ENCODE results near the gene KBTBD13. TPM values are rescaled to one million over a fixed set of nuclear protein-coding genes. Genes with fewer than 3 reads are reported as not detected.

KBTBD13 gene
- total RNA-seq, 1 experiment from 2014 or later, result not detected

DNA sequence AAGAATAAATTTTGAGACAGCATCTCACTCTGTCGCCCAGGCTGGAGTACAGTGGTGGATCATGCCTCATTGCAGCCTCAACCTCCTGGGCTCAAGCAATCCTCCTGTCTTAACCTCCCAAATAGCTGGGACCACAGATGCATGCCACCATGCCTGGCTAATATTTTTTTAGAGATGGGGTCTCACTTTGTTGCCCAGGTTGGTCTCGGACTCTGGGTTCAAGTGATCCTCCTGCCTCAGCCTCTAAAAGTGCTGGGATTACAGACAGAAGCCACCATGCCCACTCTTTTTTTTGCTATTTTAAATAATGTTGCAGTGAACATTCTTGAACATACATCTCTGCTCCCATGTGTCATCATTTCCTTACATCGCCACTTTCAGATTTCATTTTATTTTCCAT lies 38.1 kb upstream of the KBTBD13 start:
- H3K4me3 ChIP-seq (ENCODE audit: low read length), result no peak overlapping the region
- CTCF ChIA-PET, result no interaction called here
- intact Hi-C loops (cut with micrococcal nuclease), result no loop called here

DNA sequence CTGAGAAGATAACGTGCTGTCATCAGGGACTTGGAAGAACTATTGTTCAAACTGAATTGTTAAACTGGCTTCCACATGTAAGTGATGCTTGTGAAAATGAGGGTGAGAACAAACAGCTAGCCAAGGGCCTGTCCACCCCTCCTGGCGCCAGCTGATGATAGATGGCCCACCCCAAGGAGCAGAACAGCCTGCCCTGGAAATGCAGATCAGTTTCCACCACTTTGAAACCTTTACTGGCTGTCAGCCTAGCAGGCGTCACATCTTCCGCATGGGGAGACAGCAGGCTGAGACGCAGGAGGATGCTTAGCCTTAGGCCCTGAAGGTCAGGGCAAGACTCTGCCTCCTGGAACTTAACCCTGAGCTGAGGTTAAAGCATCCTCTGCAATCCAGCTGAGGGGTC lies 37.7 kb upstream of the KBTBD13 start:
- ATAC-seq, result no peak
- Histone ChIP-seq H3K4me2 (ENCODE audit: low read length) (no peak overlapping the region), H3K27me3 (ENCODE audit: low read length) (no peaks in the 10 kb centered on the region), H3K4me3 (ENCODE audit: low read length) (no peak overlapping the region), H3K9me3 (ENCODE audit: low read length) (no peaks in the 10 kb centered on the region), H4K20me1 (ENCODE audit: low read length) (no peaks in the 10 kb centered on the region), H3K36me3 (ENCODE audit: low read depth, low read length) (no peaks in the 10 kb centered on the region), H3K9ac (ENCODE audit: low read length) (no peak overlapping the region), H3K79me2 (ENCODE audit: low read length) (no peaks in the 10 kb centered on the region), H3K27ac (ENCODE audit: low read length) (no peak overlapping the region), H3K4me1 (ENCODE audit: insufficient read depth, low read length) (peaks cover 9% of the 10 kb centered on the region; the same call in 1 of the 2 replicates), H2AFZ (ENCODE audit: low read length) (no peak overlapping the region), H3F3A (ENCODE audit: low read length, unreplicated experiment) (no peaks in the 10 kb centered on the region), H3K9me2 (replicated peaks; ENCODE audit: low read length) (no peaks in the 10 kb centered on the region)
- no TSS peak for BruUV-seq (replicated peaks)
- TF ChIP-seq, protein P1, sequence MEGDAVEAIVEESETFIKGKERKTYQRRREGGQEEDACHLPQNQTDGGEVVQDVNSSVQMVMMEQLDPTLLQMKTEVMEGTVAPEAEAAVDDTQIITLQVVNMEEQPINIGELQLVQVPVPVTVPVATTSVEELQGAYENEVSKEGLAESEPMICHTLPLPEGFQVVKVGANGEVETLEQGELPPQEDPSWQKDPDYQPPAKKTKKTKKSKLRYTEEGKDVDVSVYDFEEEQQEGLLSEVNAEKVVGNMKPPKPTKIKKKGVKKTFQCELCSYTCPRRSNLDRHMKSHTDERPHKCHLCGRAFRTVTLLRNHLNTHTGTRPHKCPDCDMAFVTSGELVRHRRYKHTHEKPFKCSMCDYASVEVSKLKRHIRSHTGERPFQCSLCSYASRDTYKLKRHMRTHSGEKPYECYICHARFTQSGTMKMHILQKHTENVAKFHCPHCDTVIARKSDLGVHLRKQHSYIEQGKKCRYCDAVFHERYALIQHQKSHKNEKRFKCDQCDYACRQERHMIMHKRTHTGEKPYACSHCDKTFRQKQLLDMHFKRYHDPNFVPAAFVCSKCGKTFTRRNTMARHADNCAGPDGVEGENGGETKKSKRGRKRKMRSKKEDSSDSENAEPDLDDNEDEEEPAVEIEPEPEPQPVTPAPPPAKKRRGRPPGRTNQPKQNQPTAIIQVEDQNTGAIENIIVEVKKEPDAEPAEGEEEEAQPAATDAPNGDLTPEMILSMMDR (conservative IDR thresholded peaks at IDR 0.05; ENCODE audit: low read depth, low read length), result no peak
- TF ChIP-seq EZH2phosphoT487 (IDR thresholded peaks at IDR 0.05; ENCODE audit: borderline replicate concordance, low read length), result no peak
- TF ChIP-seq EZH2 (IDR thresholded peaks at IDR 0.05; ENCODE audit: low read length, unreplicated experiment), result no peak
- no peak for DNase-seq
- POLR2A ChIA-PET (ENCODE audit: unreplicated experiment), result interaction anchor here (0.6 kb wide), 1 partner anchor 10 kb away, joined by 5 read pairs; no protein-coding TSS in a partner anchor
- CTCF ChIA-PET, result no interaction called here
- intact Hi-C loops (cut with micrococcal nuclease), result no loop called here

More for the DNA sequence above, 38.1 kb upstream of the KBTBD13 start:
- peaks cover 10% of the 10 kb centered on the region; the same call in 1 of the 2 replicates for H3K4me1 ChIP-seq (ENCODE audit: insufficient read depth, low read length)
- POLR2A ChIA-PET (ENCODE audit: unreplicated experiment), result no interaction called here
- no peaks in the 10 kb centered on the region for H3K9me2 ChIP-seq (replicated peaks; ENCODE audit: low read length)
- no peaks in the 10 kb centered on the region for H3K79me2 ChIP-seq (ENCODE audit: low read length)
- H3K27ac ChIP-seq (ENCODE audit: low read length), result no peak overlapping the region
- no peaks in the 10 kb centered on the region for H3F3A ChIP-seq (ENCODE audit: low read length, unreplicated experiment)
- DNase-seq, result no peak
- no peaks in the 10 kb centered on the region for H4K20me1 ChIP-seq (ENCODE audit: low read length)
- H3K27me3 ChIP-seq (ENCODE audit: low read length), result no peaks in the 10 kb centered on the region
- no peaks in the 10 kb centered on the region for H3K9me3 ChIP-seq (ENCODE audit: low read length)
- H3K36me3 ChIP-seq (ENCODE audit: low read depth, low read length), result no peaks in the 10 kb centered on the region
- no peak overlapping the region for H3K9ac ChIP-seq (ENCODE audit: low read length)
- no peak for TF ChIP-seq EZH2phosphoT487 (IDR thresholded peaks at IDR 0.05; ENCODE audit: borderline replicate concordance, low read length)
- TF ChIP-seq, protein P1 (conservative IDR thresholded peaks at IDR 0.05; ENCODE audit: low read depth, low read length), result no peak
- no peak for TF ChIP-seq EZH2 (IDR thresholded peaks at IDR 0.05; ENCODE audit: low read length, unreplicated experiment)
- H2AFZ ChIP-seq (ENCODE audit: low read length), result no peak overlapping the region
- H3K4me2 ChIP-seq (ENCODE audit: low read length), result no peak overlapping the region
- BruUV-seq (replicated peaks), result no TSS peak
- no peak for ATAC-seq

DNA sequence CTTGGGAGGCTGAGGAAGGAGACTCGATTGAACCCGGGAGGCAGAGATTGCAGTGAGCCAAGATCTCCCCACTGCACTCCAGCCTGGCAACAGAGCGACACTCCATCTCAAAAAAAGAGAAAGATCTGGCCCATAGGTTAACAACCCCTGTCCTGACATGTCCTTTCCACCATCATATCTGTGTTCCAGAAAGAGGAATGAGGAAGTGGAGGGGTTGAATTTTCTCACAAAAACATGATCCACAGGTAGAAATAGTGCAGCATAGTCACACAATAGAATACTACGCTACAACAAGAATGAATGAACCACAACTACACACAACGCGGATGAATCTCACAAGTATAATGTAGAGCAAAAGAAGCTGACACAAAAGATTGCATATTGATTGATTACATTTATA lies 36.1 kb upstream of the KBTBD13 start:
- CTCF ChIA-PET, result no interaction called here
- DNase-seq, result no peak
- no peak overlapping the region for H3K27ac ChIP-seq (ENCODE audit: low read length)

More for the DNA sequence above, 36.1 kb upstream of the KBTBD13 start:
- ATAC-seq, result no peak
- BruUV-seq (replicated peaks), result no TSS peak
- Histone ChIP-seq H3K79me2 (ENCODE audit: low read length) (no peaks in the 10 kb centered on the region), H4K20me1 (ENCODE audit: low read length) (no peaks in the 10 kb centered on the region), H3F3A (ENCODE audit: low read length, unreplicated experiment) (no peaks in the 10 kb centered on the region), H3K4me3 (ENCODE audit: low read length) (no peak overlapping the region), H3K4me1 (ENCODE audit: insufficient read depth, low read length) (peaks cover 14% of the 10 kb centered on the region; the same call in 1 of the 2 replicates), H3K4me2 (ENCODE audit: low read length) (no peak overlapping the region), H2AFZ (ENCODE audit: low read length) (no peak overlapping the region), H3K9ac (ENCODE audit: low read length) (no peak overlapping the region), H3K9me2 (replicated peaks; ENCODE audit: low read length) (no peaks in the 10 kb centered on the region), H3K36me3 (ENCODE audit: low read depth, low read length) (no peaks in the 10 kb centered on the region), H3K27me3 (ENCODE audit: low read length) (no peaks in the 10 kb centered on the region), H3K9me3 (ENCODE audit: low read length) (no peaks in the 10 kb centered on the region)
- intact Hi-C loops (cut with micrococcal nuclease), result no loop called here
- TF ChIP-seq EZH2 (IDR thresholded peaks at IDR 0.05; ENCODE audit: low read length, unreplicated experiment) (no peak), EZH2phosphoT487 (IDR thresholded peaks at IDR 0.05; ENCODE audit: borderline replicate concordance, low read length) (no peak)
- TF ChIP-seq, protein P1 (conservative IDR thresholded peaks at IDR 0.05; ENCODE audit: low read depth, low read length), result no peak
- POLR2A ChIA-PET (ENCODE audit: unreplicated experiment), result no interaction called here
